ENCODE measurements around the gene KCNK17.

DNA sequence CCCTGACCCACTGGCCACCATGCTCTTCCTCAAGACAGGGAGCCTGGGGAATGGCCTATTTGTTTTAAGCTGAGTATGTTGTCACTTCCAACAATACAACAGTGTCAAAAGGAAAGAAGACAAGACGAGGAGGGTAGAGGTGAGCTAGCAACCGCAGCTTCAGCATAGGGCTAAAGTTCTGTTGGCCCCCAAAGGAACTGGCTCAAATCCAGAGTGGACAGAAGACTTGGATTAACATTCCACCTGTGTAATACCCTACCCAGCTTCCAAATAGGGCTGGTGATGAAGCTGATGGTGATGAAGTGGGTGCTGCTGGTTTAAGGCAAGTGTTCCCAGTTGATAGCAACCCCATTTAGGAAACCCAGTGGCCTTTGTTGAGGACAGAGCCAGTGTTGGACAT lies 53.3 kb downstream of the KCNK17 start:
- TF ChIP-seq, protein P1, sequence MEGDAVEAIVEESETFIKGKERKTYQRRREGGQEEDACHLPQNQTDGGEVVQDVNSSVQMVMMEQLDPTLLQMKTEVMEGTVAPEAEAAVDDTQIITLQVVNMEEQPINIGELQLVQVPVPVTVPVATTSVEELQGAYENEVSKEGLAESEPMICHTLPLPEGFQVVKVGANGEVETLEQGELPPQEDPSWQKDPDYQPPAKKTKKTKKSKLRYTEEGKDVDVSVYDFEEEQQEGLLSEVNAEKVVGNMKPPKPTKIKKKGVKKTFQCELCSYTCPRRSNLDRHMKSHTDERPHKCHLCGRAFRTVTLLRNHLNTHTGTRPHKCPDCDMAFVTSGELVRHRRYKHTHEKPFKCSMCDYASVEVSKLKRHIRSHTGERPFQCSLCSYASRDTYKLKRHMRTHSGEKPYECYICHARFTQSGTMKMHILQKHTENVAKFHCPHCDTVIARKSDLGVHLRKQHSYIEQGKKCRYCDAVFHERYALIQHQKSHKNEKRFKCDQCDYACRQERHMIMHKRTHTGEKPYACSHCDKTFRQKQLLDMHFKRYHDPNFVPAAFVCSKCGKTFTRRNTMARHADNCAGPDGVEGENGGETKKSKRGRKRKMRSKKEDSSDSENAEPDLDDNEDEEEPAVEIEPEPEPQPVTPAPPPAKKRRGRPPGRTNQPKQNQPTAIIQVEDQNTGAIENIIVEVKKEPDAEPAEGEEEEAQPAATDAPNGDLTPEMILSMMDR (conservative IDR thresholded peaks at IDR 0.05 in 1 of 2, IDR thresholded peaks at IDR 0.05 in 1 of 2; ENCODE audit: extremely low read depth in 1 of 2, insufficient read depth in 1 of 2, low read depth in 1 of 2, low read length in 2 of 2): no peak
- no peak for TF ChIP-seq EZH2 (IDR thresholded peaks at IDR 0.05; ENCODE audit: borderline replicate concordance, low read length)

Measured in mammary epithelial cell (primary cell).